NCI-H1436 (cell line): ENCODE data around the gene ITGAD.
"Not testable (repeated sequence)": the region's sequence is repeated elsewhere in the genome, so short reads cannot be mapped to it uniquely, and the experiment has no call there.

Experiments used
- DNase-seq: peaks from one replicate; lab custom pipeline; 2025; lab: John Stamatoyannopoulos, UW

The ITGAD gene

GRCh38 chr16:31403590-31404352, 10.6 kb downstream of the ITGAD start:
- DNase-seq: no peak

GRCh38 chr16:31404353-31405064, 11.4 kb downstream of the ITGAD start:
- no peak for DNase-seq

GRCh38 chr16:31407406-31407805, 14.3 kb downstream of the ITGAD start:
- no peak for DNase-seq

GRCh38 chr16:31409433-31409832, 16.3 kb downstream of the ITGAD start:
- no peak for DNase-seq

GRCh38 chr16:31410082-31410481, 16.9 kb downstream of the ITGAD start:
- DNase-seq: no peak

- no peak for DNase-seq
Measured at GRCh38 chr16:31411024-31411844, 18.1 kb downstream of the ITGAD start.

GRCh38 chr16:31412750-31413149, 19.6 kb downstream of the ITGAD start:
- DNase-seq: no peak

DNA sequence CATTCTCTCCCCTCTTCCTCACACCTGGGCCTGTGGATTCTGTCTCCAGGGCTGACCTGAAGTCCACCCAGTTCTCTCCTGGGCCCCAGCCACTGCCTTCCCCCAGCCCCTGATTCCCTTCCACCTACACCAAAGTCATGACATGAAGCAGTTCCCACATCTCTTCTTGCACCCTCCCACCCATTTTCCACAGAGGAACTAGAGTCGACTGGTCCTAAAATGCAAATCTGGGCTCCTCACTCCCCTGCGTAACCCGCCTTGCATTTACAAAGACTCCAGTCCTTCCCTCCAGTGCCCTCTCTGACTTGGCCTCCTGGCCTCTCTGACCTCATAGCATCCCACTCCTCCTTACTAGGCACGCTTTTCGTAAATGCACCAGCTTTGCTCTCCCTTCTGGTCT, 20.2 kb downstream of the ITGAD start:
- DNase-seq: no peak

DNA sequence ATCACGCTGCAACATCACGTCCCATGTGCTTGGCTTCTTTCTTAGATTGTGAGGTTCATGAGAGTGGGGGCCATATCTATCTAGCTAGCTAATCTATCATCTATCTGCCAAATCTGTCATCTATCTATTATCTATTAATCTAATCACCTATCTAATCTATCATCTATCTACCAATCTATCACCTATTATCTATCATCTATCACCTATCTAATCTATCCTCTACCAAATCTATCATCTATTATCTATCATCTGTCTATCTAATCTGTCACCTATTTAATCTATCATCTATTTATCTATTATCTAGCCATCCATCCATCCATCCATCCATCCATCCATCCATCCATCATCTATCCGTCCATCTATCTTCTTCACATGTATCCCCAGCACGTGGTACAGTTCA, 20.8 kb downstream of the ITGAD start:
- DNase-seq: no peak

DNA sequence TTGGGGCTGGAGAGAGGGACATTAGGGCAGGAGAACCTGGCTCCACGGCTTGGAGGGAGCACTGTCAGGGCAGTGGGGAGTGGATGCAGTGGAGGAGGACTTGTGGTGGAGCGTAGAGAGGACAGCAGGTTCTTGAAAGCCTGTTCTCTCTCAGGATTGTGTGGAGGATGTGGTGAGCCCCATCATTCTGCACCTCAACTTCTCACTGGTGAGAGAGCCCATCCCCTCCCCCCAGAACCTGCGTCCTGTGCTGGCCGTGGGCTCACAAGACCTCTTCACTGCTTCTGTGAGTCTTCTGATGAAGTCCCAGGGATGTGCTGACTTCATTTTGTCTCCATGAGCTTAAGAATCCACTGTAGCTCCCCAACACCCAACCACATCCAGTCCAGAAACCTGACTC, 21.6 kb downstream of the ITGAD start:
- no peak for DNase-seq

GRCh38 chr16:31416371-31416770, 23.2 kb downstream of the ITGAD start:
- DNase-seq: no peak

DNA sequence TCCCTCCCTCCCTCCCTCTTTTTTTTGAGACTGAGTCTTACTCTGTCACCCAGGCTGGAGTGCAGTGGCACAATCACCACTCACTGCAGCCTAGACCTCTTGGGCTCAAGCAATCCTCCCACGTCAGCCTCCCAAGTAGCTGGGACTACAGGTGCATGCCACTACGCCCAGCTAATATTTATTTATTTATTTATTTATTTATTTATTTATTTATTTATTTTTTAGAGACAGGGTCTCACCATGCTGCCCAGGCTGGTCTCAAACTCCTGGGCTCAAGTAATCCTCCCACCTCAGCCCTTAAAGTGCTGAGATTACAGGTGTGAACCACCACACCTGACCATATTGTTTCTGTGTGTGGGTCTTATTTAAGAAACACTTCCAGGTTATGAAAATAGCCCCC, 23.9 kb downstream of the ITGAD start:
- not testable (repeated sequence) for DNase-seq

GRCh38 chr16:31417916-31418315, 24.8 kb downstream of the ITGAD start:
- DNase-seq: no peak

GRCh38 chr16:31420037-31420436, 26.9 kb downstream of the ITGAD start:
- no peak for DNase-seq

- no peak for DNase-seq
Measured at GRCh38 chr16:31421587-31421986, 28.5 kb downstream of the ITGAD start.

GRCh38 chr16:31423241-31423640, 30.1 kb downstream of the ITGAD start:
- DNase-seq: no peak

DNA sequence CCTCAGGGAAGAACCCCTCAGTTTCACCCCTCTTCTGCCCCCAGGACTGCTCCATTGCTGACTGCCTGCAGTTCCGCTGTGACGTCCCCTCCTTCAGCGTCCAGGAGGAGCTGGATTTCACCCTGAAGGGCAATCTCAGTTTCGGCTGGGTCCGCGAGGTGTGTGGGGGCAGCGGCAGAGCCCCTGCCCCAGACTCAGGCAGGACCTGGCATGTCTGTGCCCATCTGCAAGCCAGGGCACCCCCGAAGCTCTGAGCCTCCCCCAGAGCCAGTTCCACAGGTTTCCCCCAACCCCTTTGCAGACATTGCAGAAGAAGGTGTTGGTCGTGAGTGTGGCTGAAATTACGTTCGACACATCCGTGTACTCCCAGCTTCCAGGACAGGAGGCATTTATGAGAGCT, 30.7 kb downstream of the ITGAD start:
- DNase-seq: no peak

DNA sequence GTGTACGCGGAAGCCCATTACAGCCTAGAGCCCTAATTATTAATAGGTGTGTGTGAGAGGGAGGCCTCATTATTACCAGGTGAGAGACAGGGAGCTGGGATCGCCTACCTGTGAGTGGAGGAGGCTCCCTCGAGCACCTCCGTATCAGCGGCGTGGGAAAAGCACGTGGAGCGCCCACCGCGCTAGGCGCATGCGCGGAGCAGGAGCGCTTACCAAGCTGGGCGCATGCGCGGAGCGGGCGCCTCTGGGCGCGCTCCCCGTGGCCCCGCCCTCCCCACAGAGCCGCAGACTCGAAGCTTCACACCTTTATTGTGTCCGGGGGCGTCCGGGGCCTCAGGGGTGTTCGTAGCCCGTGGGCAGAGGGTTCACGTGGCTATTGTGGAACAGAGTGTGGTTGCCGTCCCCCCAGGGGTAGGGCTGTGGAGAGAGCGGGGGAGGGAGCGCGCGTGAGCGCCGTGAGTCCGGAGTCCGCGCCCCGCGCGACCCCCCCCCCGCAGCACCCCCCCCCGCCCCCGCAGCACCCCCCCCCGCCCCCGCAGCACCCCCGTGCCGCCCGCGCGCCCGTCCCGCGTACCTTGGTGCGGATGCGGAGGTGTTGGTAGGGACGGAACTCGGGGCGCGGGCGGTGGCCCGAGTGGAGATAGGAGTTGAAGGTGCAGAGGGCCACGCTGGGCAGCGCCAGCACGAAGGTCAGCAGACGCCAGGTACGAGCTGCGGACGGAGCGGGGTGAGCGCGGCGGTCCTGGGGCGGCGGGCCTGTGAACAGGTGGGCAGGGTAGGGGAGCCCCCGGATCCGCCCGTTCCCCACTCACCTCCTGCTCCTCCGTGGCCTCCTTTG, 34.5 kb downstream of the ITGAD start:
- DNase-seq: no peak

DNA sequence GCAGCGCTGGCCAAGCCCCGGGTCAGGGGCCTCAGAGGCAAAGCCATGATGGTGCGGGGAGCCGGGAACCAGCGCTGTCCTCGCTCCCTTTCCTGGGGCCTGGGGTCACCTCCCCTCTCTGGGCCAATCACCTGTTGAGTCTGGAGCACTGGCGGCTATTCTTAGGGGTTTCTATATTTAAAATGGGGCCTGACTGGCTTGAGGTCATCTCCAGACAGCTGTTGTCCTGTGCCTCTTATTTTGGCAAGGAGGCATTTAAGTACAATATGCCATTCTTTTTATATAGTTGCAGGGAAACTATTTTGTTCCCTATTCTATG, 35.1 kb downstream of the ITGAD start, which contains the start of gene COX6A2:
Gene COX6A2 (minus strand): TSS at position 82 of the 319 bp plus-strand sequence. CDS start 35 bp downstream, at position 47.
- no peak for DNase-seq

DNA sequence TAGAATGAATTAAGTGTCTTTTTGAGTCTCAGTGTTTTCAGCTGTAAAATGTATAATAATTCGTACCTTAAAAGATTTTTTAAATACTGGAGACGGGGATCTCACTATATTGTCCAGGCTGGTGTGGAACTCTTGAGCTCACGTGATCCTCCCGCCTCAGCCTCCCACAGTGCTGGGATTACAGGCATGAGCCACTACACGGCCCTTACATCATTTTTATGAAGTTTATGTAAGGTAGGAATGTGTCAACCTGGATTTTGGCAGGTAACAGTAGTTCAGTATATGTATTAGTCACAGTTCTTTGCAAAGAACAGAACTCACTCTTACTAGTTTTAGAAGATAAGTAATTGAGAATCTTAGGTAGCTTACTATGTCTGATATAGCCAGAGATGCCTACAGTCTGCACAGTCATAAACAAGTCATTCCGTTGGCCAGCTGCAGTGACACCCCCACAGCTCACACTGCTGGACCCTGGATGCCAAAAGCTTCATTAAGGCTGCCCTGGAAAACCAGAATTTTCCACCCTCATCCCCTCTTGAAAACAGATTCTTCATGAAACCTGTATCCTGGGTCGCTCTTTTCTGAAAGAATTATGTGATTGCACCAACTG, 35.6 kb downstream of the ITGAD start:
- DNase-seq: no peak

GRCh38 chr16:31429314-31429713, 36.2 kb downstream of the ITGAD start:
- DNase-seq: no peak
